Natural killer cell (primary cell): ENCODE results near the gene HCK. TPM values are rescaled to one million over a fixed set of nuclear protein-coding genes. Genes with fewer than 3 reads are reported as not detected.

Experiments used
- ATAC-seq, 3 donors: fragments of 150-1000 bp in 2 of 3; fragments of 200-7000 bp in 1 of 3; cut with Tn5 transposase; 1 replicate in 1 of 3; 2 replicates in 2 of 3; pipeline ENCODE4 v1.10.0; 2021; ENCODE audit warnings: mild to moderate bottlenecking in 2 of 3, moderate library complexity in 2 of 3
- DNase-seq, 2 donors: peaks; one replicate each; pipeline versions ENCODE4 v3.0.0 to v3.0.0-alpha.2; 2013 to 2021; ENCODE audit warnings: mixed read lengths in 1 of 2
- H3K27ac ChIP-seq: one replicate; pipeline ENCODE4 v1.5.1; 2013; ENCODE audit warnings: mild to moderate bottlenecking, low read length
- H3K27me3 ChIP-seq: one replicate; pipeline ENCODE4 v1.6.1; 2013; ENCODE audit warnings: low read length; ENCODE audit not compliant: control insufficient read depth, insufficient read depth
- H3K36me3 ChIP-seq: one replicate; pipeline ENCODE4 v1.6.1; 2013; ENCODE audit warnings: low read length; ENCODE audit not compliant: control insufficient read depth, insufficient read depth
- H3K4me1 ChIP-seq: one replicate; pipeline ENCODE4 v1.6.1; 2013; ENCODE audit warnings: low read length; ENCODE audit not compliant: control insufficient read depth, insufficient read depth
- H3K4me3 ChIP-seq: one replicate; pipeline ENCODE4 v1.5.1; 2013; ENCODE audit warnings: low read length
- H3K9me3 ChIP-seq: one replicate; pipeline ENCODE4 v1.6.1; 2013; ENCODE audit warnings: low read length; ENCODE audit not compliant: control insufficient read depth, insufficient read depth
- H3K27ac Mint-ChIP-seq, 2 donors: one replicate each; pipeline ENCODE4 v1.8.0; 2022; ENCODE audit warnings: mild to moderate bottlenecking in 2 of 2, mixed read lengths in 2 of 2, moderate library complexity in 1 of 2
- H3K27me3 Mint-ChIP-seq, 2 donors: one replicate each; pipeline ENCODE4 v1.8.0; 2022; ENCODE audit warnings: low read depth in 2 of 2, mixed read lengths in 2 of 2
- H3K36me3 Mint-ChIP-seq: one replicate; pipeline ENCODE4 v1.8.0; 2022; ENCODE audit warnings: mixed read lengths
- H3K4me1 Mint-ChIP-seq, 2 donors: one replicate each; pipeline ENCODE4 v1.8.0; 2022; ENCODE audit warnings: mixed read lengths in 2 of 2
- H3K4me3 Mint-ChIP-seq: one replicate; pipeline ENCODE4 v1.8.0; 2022; ENCODE audit warnings: mild to moderate bottlenecking, moderate library complexity, mixed read lengths
- H3K9me3 Mint-ChIP-seq, 2 donors: one replicate each; pipeline ENCODE4 v1.8.0; 2022; ENCODE audit warnings: mixed read lengths in 2 of 2
- WGBS: methylation state at CpG from one replicate; pipeline ENCODE4 v1.1.7; 2013; ENCODE audit warnings: missing lambda C conversion rate; ENCODE audit not compliant: insufficient coverage; 5-methylcytosine and 5-hydroxymethylcytosine counted together
- intact Hi-C: fragments of 100-400 bp; cut with micrococcal nuclease; formaldehyde crosslinking; loops from one replicate; pipeline ENCODE4 v1.14.2; 2022
- total RNA-seq, 4 donors: library from RNA; stranded (reverse); fragments of 120-200 nt in 1 of 4; gene quantifications; one replicate each; pipeline versions ENCODE4 v1.2.3 to v1.2.4, GENCODE V29; 2013 to 2022
- TF ChIP-seq, protein P1 (sequence below): fragments of 200-600 bp; IDR thresholded peaks from one replicate; pipeline ENCODE4 v1.8.0; 2022; ENCODE audit warnings: antibody characterized with exemption

The HCK gene
- total RNA-seq, 3 donors from 2014 or later (not counting 1 experiment from before 2014, with no cell fraction given), result 6.3 to 31.6 (median 12.4) TPM

DNA sequence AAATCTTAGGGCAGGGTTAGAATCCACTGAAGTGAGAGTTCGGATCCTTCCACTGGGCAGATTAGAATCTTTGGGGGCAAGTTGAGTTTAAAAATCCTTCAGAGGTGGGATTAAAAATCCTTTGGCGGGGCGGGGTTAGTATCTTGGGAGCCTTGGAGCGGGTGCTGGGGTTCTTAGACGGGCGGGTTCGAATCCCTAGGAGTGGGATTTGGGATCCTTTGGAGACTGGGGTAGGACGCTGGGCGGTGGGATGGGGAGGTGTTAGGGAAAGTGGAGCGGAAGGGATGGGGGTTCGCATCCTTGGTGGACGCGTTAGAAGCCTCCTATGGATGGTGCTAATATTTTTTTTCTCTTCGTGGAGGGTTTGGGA is 337 bp upstream of the HCK start:
- peak overlapping the region; percentile 81 for H3K4me3 Mint-ChIP-seq
- peaks cover 15 to 17% of the 10 kb centered on the region in 2 donors for H3K4me1 Mint-ChIP-seq
- peak overlapping the region in 1 of 2 donors; percentile 5 for H3K27ac Mint-ChIP-seq
- 17% methylated on average over 14 of the region's 14 CpGs for WGBS
- Histone ChIP-seq H3K4me1 (peaks cover 25% of the 10 kb centered on the region), H3K27ac (peak overlapping the region; percentile 64), H3K36me3 (no peaks in the 10 kb centered on the region), H3K27me3 (peaks cover 10% of the 10 kb centered on the region), H3K4me3 (peak overlapping the region; percentile 41), H3K9me3 (no peaks in the 10 kb centered on the region)
- intact Hi-C loops, result no loop called here
- H3K36me3 Mint-ChIP-seq, result no peaks in the 10 kb centered on the region
- no peak for DNase-seq
- TF ChIP-seq, protein P1, sequence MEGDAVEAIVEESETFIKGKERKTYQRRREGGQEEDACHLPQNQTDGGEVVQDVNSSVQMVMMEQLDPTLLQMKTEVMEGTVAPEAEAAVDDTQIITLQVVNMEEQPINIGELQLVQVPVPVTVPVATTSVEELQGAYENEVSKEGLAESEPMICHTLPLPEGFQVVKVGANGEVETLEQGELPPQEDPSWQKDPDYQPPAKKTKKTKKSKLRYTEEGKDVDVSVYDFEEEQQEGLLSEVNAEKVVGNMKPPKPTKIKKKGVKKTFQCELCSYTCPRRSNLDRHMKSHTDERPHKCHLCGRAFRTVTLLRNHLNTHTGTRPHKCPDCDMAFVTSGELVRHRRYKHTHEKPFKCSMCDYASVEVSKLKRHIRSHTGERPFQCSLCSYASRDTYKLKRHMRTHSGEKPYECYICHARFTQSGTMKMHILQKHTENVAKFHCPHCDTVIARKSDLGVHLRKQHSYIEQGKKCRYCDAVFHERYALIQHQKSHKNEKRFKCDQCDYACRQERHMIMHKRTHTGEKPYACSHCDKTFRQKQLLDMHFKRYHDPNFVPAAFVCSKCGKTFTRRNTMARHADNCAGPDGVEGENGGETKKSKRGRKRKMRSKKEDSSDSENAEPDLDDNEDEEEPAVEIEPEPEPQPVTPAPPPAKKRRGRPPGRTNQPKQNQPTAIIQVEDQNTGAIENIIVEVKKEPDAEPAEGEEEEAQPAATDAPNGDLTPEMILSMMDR, result no peak
- no peak for ATAC-seq
- H3K9me3 Mint-ChIP-seq, result no peaks in the 10 kb centered on the region
- peaks cover 38 to 44% of the 10 kb centered on the region in 2 donors for H3K27me3 Mint-ChIP-seq

DNA sequence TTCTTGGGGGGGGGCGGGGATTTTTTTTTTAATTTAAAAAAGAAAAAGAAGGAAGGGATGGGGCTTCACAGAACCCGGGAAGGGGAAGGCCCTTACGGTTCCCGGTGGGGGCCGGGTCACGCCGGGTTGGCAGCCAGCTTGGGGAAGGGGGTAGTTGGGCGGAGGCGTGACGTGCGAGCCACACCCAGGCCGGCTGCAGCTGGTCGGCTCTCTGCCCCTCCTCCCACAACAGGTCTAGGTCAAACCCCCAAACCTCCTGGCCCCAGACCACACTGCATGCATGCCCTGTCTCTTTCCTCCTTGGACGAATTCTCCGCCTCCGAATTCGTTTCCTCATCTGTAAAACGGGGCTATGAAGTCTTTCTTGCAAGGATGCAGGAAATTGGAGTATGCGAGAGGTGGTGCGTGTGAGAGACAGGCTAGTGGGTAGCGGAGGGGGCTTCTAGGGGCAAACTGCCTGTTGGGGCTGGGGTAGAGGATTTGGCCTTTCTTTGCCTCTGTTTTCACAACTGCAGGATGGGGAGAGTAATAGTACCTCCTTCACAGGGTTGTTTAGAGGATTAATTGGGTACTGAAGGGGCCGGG is 828 bp downstream of the HCK start:
- Histone ChIP-seq H3K36me3 (no peaks in the 10 kb centered on the region), H3K27me3 (peaks cover 10% of the 10 kb centered on the region), H3K4me1 (peaks cover 28% of the 10 kb centered on the region), H3K27ac (peak overlapping the region; percentile 64), H3K9me3 (no peaks in the 10 kb centered on the region), H3K4me3 (peak overlapping the region; percentile 41)
- Mint-ChIP-seq H3K9me3 (no peaks in the 10 kb centered on the region), H3K4me1 (peaks cover 15 to 17% of the 10 kb centered on the region in 2 donors), H3K4me3 (peak overlapping the region; percentile 25), H3K27me3 (peaks cover 35 to 41% of the 10 kb centered on the region in 2 donors), H3K27ac (peak overlapping the region in 1 of 2 donors; percentile 48), H3K36me3 (no peaks in the 10 kb centered on the region)
- DNase-seq (no peak), ATAC-seq (peak; percentile 28 to 64 (median 34))
- TF ChIP-seq, protein P1, result no peak
- intact Hi-C loops, result no loop called here
- WGBS, result 15% methylated on average over 17 of the region's 22 CpGs

DNA sequence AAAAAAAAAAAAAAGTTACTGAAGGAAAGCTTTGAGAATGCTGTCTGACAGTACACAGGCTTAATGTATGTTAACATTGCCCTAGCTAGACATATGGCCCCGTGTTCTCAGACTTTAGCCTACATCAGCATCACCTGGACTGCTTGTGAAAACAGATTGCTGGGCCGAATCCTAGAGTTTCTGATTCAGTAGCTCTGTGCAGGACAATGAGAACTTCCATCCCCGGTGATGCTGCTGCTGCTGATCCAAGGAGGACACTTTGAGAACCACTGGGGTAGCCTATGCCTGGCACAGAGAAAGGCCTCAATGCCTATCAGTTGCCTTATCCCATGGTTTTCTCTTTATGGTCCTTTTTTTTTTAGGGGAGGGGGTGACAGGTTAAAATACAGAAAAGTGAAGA is 1.6 kb downstream of the HCK start:
- peaks cover 10% of the 10 kb centered on the region for H3K27me3 ChIP-seq
- H3K27me3 Mint-ChIP-seq, result peaks cover 41 to 43% of the 10 kb centered on the region in 2 donors
- ATAC-seq (no peak), DNase-seq (no peak)
- no peak overlapping the region for H3K27ac ChIP-seq
- peaks cover 15 to 17% of the 10 kb centered on the region in 2 donors for H3K4me1 Mint-ChIP-seq
- peaks cover 28% of the 10 kb centered on the region for H3K4me1 ChIP-seq
- H3K9me3 Mint-ChIP-seq, result no peaks in the 10 kb centered on the region
- TF ChIP-seq, protein P1, result no peak
- no peaks in the 10 kb centered on the region for H3K9me3 ChIP-seq
- no peaks in the 10 kb centered on the region for H3K36me3 ChIP-seq
- peak overlapping the region; percentile 4 for H3K4me3 Mint-ChIP-seq
- no peak overlapping the region for H3K4me3 ChIP-seq
- H3K36me3 Mint-ChIP-seq, result no peaks in the 10 kb centered on the region
- H3K27ac Mint-ChIP-seq, result no peak overlapping the region
- intact Hi-C loops, result no loop called here
- WGBS, result 90% methylated on average over 3 of the region's 3 CpGs
